B cell (primary cell): ENCODE measurements around the gene AKR7A2. TPM values are rescaled to one million over a fixed set of nuclear protein-coding genes. Genes with fewer than 3 reads are reported as not detected.

Experiments used
- ATAC-seq: fragments of 200-7000 bp; cut with Tn5 transposase; one replicate; pipeline ENCODE4 v1.10.0; 2021; ENCODE audit warnings: low read depth, mild to moderate bottlenecking, moderate number of reproducible peaks, moderate library complexity
- CTCF ChIA-PET: fragments of 350-600 bp; sonication (Branson Sonifier 250); formaldehyde crosslinking; loops from one replicate; lab custom pipeline; 2021; ENCODE audit warnings: antibody characterized with exemption, inconsistent platforms; lab: Charles Lee
- POLR2A ChIA-PET: fragments of 350-600 bp; sonication (Branson Sonifier 250); formaldehyde crosslinking; loops from one replicate; lab custom pipeline; 2021; ENCODE audit warnings: antibody characterized with exemption; lab: Charles Lee
- DNase-seq: peaks from one replicate; pipeline ENCODE4 v3.0.0; 2013
- H2AFZ ChIP-seq: 2 replicates; pipeline ENCODE4 v1.6.1; 2012; ENCODE audit warnings: mild to moderate bottlenecking, low read depth, low read length; ENCODE audit not compliant: insufficient read depth, poor library complexity, severe bottlenecking
- H3K27ac ChIP-seq, 2 donors: 1 replicate in 1 of 2; 2 replicates in 1 of 2; pipeline ENCODE4 v1.5.1; 2012 to 2013; ENCODE audit warnings: low read length in 2 of 2, mild to moderate bottlenecking in 2 of 2, moderate library complexity in 1 of 2
- H3K27me3 ChIP-seq, 4 experiments: fragments of 200-600 bp in 1 of 4; sonication (generic) in 1 of 4; replicated peaks in 1 of 4; 1 replicate in 2 of 4; 2 replicates in 2 of 4; pipeline versions ENCODE4 v1.6.1 to v1.7.0; 2013 to 2016; ENCODE audit warnings: low read length in 3 of 4, mild to moderate bottlenecking in 2 of 4, mixed read lengths in 1 of 4, moderate library complexity in 1 of 4; ENCODE audit not compliant: insufficient read depth in 4 of 4, control insufficient read depth in 3 of 4; ENCODE audit errors: control extremely low read depth in 1 of 4
- H3K36me3 ChIP-seq, 2 experiments: replicated peaks in 1 of 2; 1 replicate in 1 of 2; 2 replicates in 1 of 2; pipeline versions ENCODE4 v1.6.1 to v1.7.1; 2013; ENCODE audit warnings: low read length in 1 of 2; ENCODE audit not compliant: insufficient read depth in 2 of 2, control insufficient read depth in 1 of 2; ENCODE audit errors: control extremely low read depth in 1 of 2, extremely low read depth in 1 of 2
- H3K4me1 ChIP-seq, 2 donors: fragments of 200-600 bp in 1 of 2; sonication (generic) in 1 of 2; 1 replicate in 1 of 2; 2 replicates in 1 of 2; pipeline versions ENCODE4 v1.5.1 to v1.6.1; 2013 to 2017; ENCODE audit warnings: low read length in 2 of 2; ENCODE audit not compliant: control insufficient read depth in 2 of 2, insufficient read depth in 2 of 2
- H3K4me2 ChIP-seq: replicated peaks from 2 replicates; pipeline ENCODE3; 2012; ENCODE audit warnings: mild to moderate bottlenecking, low read depth, low read length; ENCODE audit not compliant: poor library complexity, severe bottlenecking
- H3K4me3 ChIP-seq, 5 experiments: fragments of 200-600 bp in 1 of 5; sonication (generic) in 1 of 5; 1 replicate in 3 of 5; 2 replicates in 2 of 5; pipeline versions ENCODE4 v1.5.1 to v1.7.0; 2011 to 2016; ENCODE audit warnings: low read length in 4 of 5, mild to moderate bottlenecking in 4 of 5, low read depth in 2 of 5, control low read depth in 1 of 5, moderate library complexity in 1 of 5; ENCODE audit not compliant: insufficient read depth in 1 of 5; ENCODE audit errors: control extremely low read depth in 1 of 5, extremely low read depth in 1 of 5
- H3K79me2 ChIP-seq: fragments of 200-600 bp; sonication (generic); one replicate; pipeline ENCODE4 v1.6.0; 2016; ENCODE audit warnings: low read length; ENCODE audit not compliant: control insufficient read depth, insufficient read depth
- H3K9ac ChIP-seq: fragments of 200-600 bp; sonication (generic); 2 replicates; pipeline ENCODE4 v1.6.1; 2017; ENCODE audit warnings: mild to moderate bottlenecking, low read length, moderate library complexity
- H3K9me3 ChIP-seq, 3 donors: one replicate each; pipeline versions ENCODE4 v1.6.1 to v1.7.1; 2013; ENCODE audit warnings: low read length in 2 of 3; ENCODE audit not compliant: control insufficient read depth in 2 of 3, insufficient read depth in 1 of 3; ENCODE audit errors: control extremely low read depth in 1 of 3
- H4K20me1 ChIP-seq: 2 replicates; pipeline ENCODE4 v1.6.0; 2012; ENCODE audit warnings: mild to moderate bottlenecking, low read length; ENCODE audit not compliant: insufficient read depth, control insufficient read depth, poor library complexity, severe bottlenecking
- H3K27ac Mint-ChIP-seq: one replicate; pipeline ENCODE4 v1.8.0; 2021; ENCODE audit warnings: mixed read lengths
- H3K27me3 Mint-ChIP-seq: one replicate; pipeline ENCODE4 v1.8.0; 2021; ENCODE audit warnings: mixed read lengths
- H3K4me1 Mint-ChIP-seq: one replicate; pipeline ENCODE4 v1.8.0; 2021; ENCODE audit warnings: mixed read lengths
- H3K4me3 Mint-ChIP-seq: one replicate; pipeline ENCODE4 v1.8.0; 2021; ENCODE audit warnings: mixed read lengths
- H3K9me3 Mint-ChIP-seq: one replicate; pipeline ENCODE4 v1.8.0; 2022; ENCODE audit warnings: mixed read lengths; ENCODE audit not compliant: insufficient read depth
- CTCF ChIP-seq: fragments of 200-600 bp; IDR thresholded peaks from one replicate; pipeline ENCODE4 v1.8.0; 2022; ENCODE audit warnings: antibody characterized with exemption, mild to moderate bottlenecking
- EZH2 ChIP-seq: IDR thresholded peaks from 2 replicates; pipeline ENCODE4 v1.6.1; 2012; ENCODE audit warnings: borderline replicate concordance, low read depth, mild to moderate bottlenecking, moderate library complexity, low read length; ENCODE audit not compliant: insufficient read depth, poor library complexity, severe bottlenecking
- WGBS: methylation state at CpG from one replicate; pipeline ENCODE4 v1.1.5; 2013; ENCODE audit warnings: missing lambda C conversion rate; ENCODE audit not compliant: insufficient coverage; 5-methylcytosine and 5-hydroxymethylcytosine counted together
- intact Hi-C: fragments of 100-400 bp; cut with micrococcal nuclease; formaldehyde crosslinking; loops from one replicate; pipeline ENCODE4 v1.10.0; 2022
- polyA plus RNA-seq: library from polyadenylated mRNA; depleted of rRNA; stranded (reverse); fragments of >200 nt; gene quantifications from 2 replicates; pipeline ENCODE4 v1.2.3, GENCODE V29; 2012
- total RNA-seq, 2 donors: library from RNA; stranded (reverse); fragments of 120-200 nt in 1 of 2; gene quantifications; 1 replicate in 1 of 2; 2 replicates in 1 of 2; pipeline versions ENCODE4 v1.2.3 to v1.2.4, GENCODE V29; 2013 to 2022

Gene AKR7A2
- total and polyA plus RNA-seq, 2 donors (not counting 1 experiment from before 2014, with no cell fraction given), result 23.7 to 32.1 TPM

GRCh38 chr1:19262744-19263143 lies 49.2 kb downstream of the AKR7A2 start:
- no peak for DNase-seq
- Mint-ChIP-seq H3K27ac (no peak overlapping the region), H3K4me1 (no peaks in the 10 kb centered on the region), H3K9me3 (no peaks in the 10 kb centered on the region), H3K4me3 (no peak overlapping the region), H3K27me3 (no peaks in the 10 kb centered on the region)
- ChIA-PET POLR2A (interaction anchor here (0.6 kb wide), 1 partner anchor 281 kb away, joined by 6 read pairs; no protein-coding TSS in a partner anchor), CTCF (no interaction called here)
- Histone ChIP-seq H3K9me3 (no peaks in the 10 kb centered on the region), H3K79me2 (no peaks in the 10 kb centered on the region), H3K27me3 (no peaks in the 10 kb centered on the region), H3K27ac (no peak overlapping the region), H3K4me3 (no peak overlapping the region), H3K4me1 (no peaks in the 10 kb centered on the region), H4K20me1 (no peaks in the 10 kb centered on the region), H3K4me2 (no peak overlapping the region), H3K9ac (no peak overlapping the region), H3K36me3 (peaks cover 0 to 16% of the 10 kb centered on the region in 2 experiments), H2AFZ (no peak overlapping the region)
- TF ChIP-seq CTCF (no peak), EZH2 (no peak)
- intact Hi-C loops, result no loop called here
- no peak for ATAC-seq
- WGBS, result 88% methylated on average over 4 of the region's 5 CpGs

- no peaks in the 10 kb centered on the region for H3K9me3 Mint-ChIP-seq
- ChIA-PET POLR2A (no interaction called here), CTCF (no interaction called here)
- Histone ChIP-seq H3K79me2 (no peaks in the 10 kb centered on the region), H2AFZ (no peak overlapping the region), H3K4me3 (no peak overlapping the region), H3K27me3 (no peaks in the 10 kb centered on the region), H3K4me1 (no peaks in the 10 kb centered on the region), H3K4me2 (no peak overlapping the region), H3K9ac (no peak overlapping the region), H4K20me1 (peaks cover 3% of the 10 kb centered on the region), H3K36me3 (peaks cover 0 to 23% of the 10 kb centered on the region in 2 experiments), H3K27ac (no peak overlapping the region), H3K9me3 (no peaks in the 10 kb centered on the region)
- H3K4me3 Mint-ChIP-seq, result no peak overlapping the region
- ATAC-seq (no peak), DNase-seq (no peak)
- TF ChIP-seq EZH2, result no peak
- no peak for TF ChIP-seq CTCF
- no peaks in the 10 kb centered on the region for H3K27me3 Mint-ChIP-seq
- intact Hi-C loops, result no loop called here
- no peaks in the 10 kb centered on the region for H3K4me1 Mint-ChIP-seq
- no peak overlapping the region for H3K27ac Mint-ChIP-seq
- 92% methylated on average over 4 of the region's 5 CpGs for WGBS
These were observed 49.9 kb downstream of the AKR7A2 start for GRCh38 chr1:19262047-19262446.
